Stomach (tissue), 9 donors: ENCODE results near the gene ZNF554. TPM values are rescaled to one million over a fixed set of nuclear protein-coding genes. Genes with fewer than 3 reads are reported as not detected.

Experiments used
- DNase-seq, 2 donors: peaks; one replicate each; pipeline versions ENCODE4 v3.0.0 to v3.0.0-alpha.2; 2013 to 2019
- H3K27ac ChIP-seq, 5 donors: fragments of 200-600 bp in 4 of 5; sonication (generic) in 4 of 5; one replicate each; pipeline ENCODE4 v1.5.1; 2013 to 2019; ENCODE audit warnings: mild to moderate bottlenecking in 1 of 5, moderate library complexity in 1 of 5
- H3K27me3 ChIP-seq, 3 donors: fragments of 200-600 bp; sonication (generic); one replicate each; pipeline ENCODE4 v1.5.1; 2017 to 2019; ENCODE audit warnings: mixed run types in 1 of 3
- H3K36me3 ChIP-seq, 4 donors: fragments of 200-600 bp; sonication (generic); 1 replicate in 3 of 4; 2 replicates in 1 of 4; pipeline ENCODE4 v1.5.1; 2016 to 2019
- H3K4me1 ChIP-seq, 4 donors: fragments of 200-600 bp; sonication (generic); one replicate each; pipeline ENCODE4 v1.5.1; 2016 to 2019
- H3K4me3 ChIP-seq, 4 donors: fragments of 200-600 bp; sonication (generic) in 3 of 4; one replicate each; pipeline ENCODE4 v1.5.1; 2016 to 2019; ENCODE audit warnings: mild to moderate bottlenecking in 1 of 4
- H3K9me3 ChIP-seq, 4 donors: fragments of 200-600 bp; sonication (generic); one replicate each; pipeline ENCODE4 v1.5.1; 2016 to 2019
- EP300 ChIP-seq: sonication (generic); formaldehyde crosslinking; IDR thresholded peaks from one replicate; pipeline ENCODE4 v1.6.1; 2017; ENCODE audit warnings: antibody characterized with exemption
- POLR2A ChIP-seq, 4 donors: fragments of 450-650 bp; IDR thresholded peaks; one replicate each; pipeline ENCODE4 v1.6.1; 2016; ENCODE audit warnings: antibody characterized with exemption in 4 of 4, control low read depth in 2 of 4, mild to moderate bottlenecking in 1 of 4, moderate library complexity in 1 of 4
- POLR2AphosphoS5 ChIP-seq, 3 donors: sonication (generic); formaldehyde crosslinking; IDR thresholded peaks; one replicate each; pipeline ENCODE4 v1.6.1; 2016; ENCODE audit warnings: antibody characterized with exemption in 3 of 3
- WGBS, 5 donors: extraction: QIAGEN DNeasy Blood & Tissue Kit in 3 of 5; methylation state at CpG; one replicate each; pipeline versions ENCODE4 v1.1.5 to v1.1.7; 2013 to 2018; 5-methylcytosine and 5-hydroxymethylcytosine counted together
- intact Hi-C: fragments of 100-400 bp; cut with DNase I; formaldehyde crosslinking; loops from one replicate; pipeline ENCODE4 v1.15.1; 2023; ENCODE audit warnings: low total_unique reads
- polyA plus RNA-seq, 3 donors: library from polyadenylated mRNA; stranded (reverse); fragments of 200-250 nt; gene quantifications; one replicate each; pipeline ENCODE4 v1.2.3, GENCODE V29; 2013
- total RNA-seq, 5 donors: library from RNA; depleted of rRNA; stranded (reverse); fragments of >200 nt; gene quantifications; one replicate each; pipeline versions ENCODE4 v1.1.0 to v1.2.3, GENCODE V29; 2014 to 2016
- TF ChIP-seq, protein P1 (sequence below), 7 experiments: fragments of 450-650 bp in 4 of 7; fragments of 200-600 bp in 3 of 7; sonication (generic) in 3 of 7; IDR thresholded peaks; one replicate each; pipeline ENCODE4 v1.5.1; 2016 to 2019; ENCODE audit warnings: antibody characterized with exemption in 7 of 7, control low read depth in 2 of 7, mild to moderate bottlenecking in 1 of 7
- donor health status: healthy with polysubstance abuse.
- donor health status: Bipolar disorder and iron deficiency.
- donor health status: healthy.

The ZNF554 gene
- total and polyA plus RNA-seq, 8 donors: 0.58 to 21.4 (median 3.1) TPM

GRCh38 chr19:2885736-2886135 lies 66.1 kb downstream of the ZNF554 start:
- WGBS, 5 donors: 85 to 92% (median 88%) methylated on average over 15 to 17 of the region's 17 CpGs
- H3K9me3 ChIP-seq: no peaks in the 10 kb centered on the region
- intact Hi-C loops: no loop called here

More at GRCh38 chr19:2885736-2886135, 66.1 kb downstream of the ZNF554 start:
- no peaks in the 10 kb centered on the region for H3K36me3 ChIP-seq
- H3K4me3 ChIP-seq: no peak overlapping the region
- TF ChIP-seq, protein P1, sequence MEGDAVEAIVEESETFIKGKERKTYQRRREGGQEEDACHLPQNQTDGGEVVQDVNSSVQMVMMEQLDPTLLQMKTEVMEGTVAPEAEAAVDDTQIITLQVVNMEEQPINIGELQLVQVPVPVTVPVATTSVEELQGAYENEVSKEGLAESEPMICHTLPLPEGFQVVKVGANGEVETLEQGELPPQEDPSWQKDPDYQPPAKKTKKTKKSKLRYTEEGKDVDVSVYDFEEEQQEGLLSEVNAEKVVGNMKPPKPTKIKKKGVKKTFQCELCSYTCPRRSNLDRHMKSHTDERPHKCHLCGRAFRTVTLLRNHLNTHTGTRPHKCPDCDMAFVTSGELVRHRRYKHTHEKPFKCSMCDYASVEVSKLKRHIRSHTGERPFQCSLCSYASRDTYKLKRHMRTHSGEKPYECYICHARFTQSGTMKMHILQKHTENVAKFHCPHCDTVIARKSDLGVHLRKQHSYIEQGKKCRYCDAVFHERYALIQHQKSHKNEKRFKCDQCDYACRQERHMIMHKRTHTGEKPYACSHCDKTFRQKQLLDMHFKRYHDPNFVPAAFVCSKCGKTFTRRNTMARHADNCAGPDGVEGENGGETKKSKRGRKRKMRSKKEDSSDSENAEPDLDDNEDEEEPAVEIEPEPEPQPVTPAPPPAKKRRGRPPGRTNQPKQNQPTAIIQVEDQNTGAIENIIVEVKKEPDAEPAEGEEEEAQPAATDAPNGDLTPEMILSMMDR (IDR thresholded peaks at IDR 0.05): no peak
- TF ChIP-seq POLR2A (IDR thresholded peaks at IDR 0.05) (no peak), POLR2AphosphoS5 (IDR thresholded peaks at IDR 0.05) (no peak), EP300 (no peak)
- no peak overlapping the region for H3K27ac ChIP-seq
- H3K27me3 ChIP-seq: no peaks in the 10 kb centered on the region
- peaks cover 0 to 8% (median 3%) of the 10 kb centered on the region in 4 donors for H3K4me1 ChIP-seq
- no peak for DNase-seq

Other genes with a start within 250 kb of the ZNF554 start
- 10 to 100 TPM in 1 of 5 donors, 1 to 10 TPM in 3, under 1 TPM in 1; 0.58 to 15.1 (median 3.6) TPM for gene GNG7, start 117.2 kb upstream of the ZNF554 start, total RNA-seq
- 1 to 10 TPM; 3.4 to 7.0 (median 5.0) TPM for gene GNG7, start 117.2 kb upstream of the ZNF554 start, polyA plus RNA-seq
- 1 to 10 TPM in 2 of 5 donors, under 1 TPM in 2, not detected in 1; 0.73 to 2.9 (median 1.0) TPM for gene DIRAS1, start 98.5 kb upstream of the ZNF554 start, total RNA-seq
- 1 to 10 TPM; 2.1 to 8.4 (median 2.8) TPM for gene DIRAS1, start 98.5 kb upstream of the ZNF554 start, polyA plus RNA-seq
- gene SLC39A3, start 79.9 kb upstream of the ZNF554 start, total RNA-seq: 10 to 100 TPM in 2 of 5 donors, 1 to 10 TPM in 2, not detected in 1; 3.6 to 33.6 (median 16.4) TPM
- 10 to 100 TPM in 2 of 3 donors, 1 to 10 TPM in 1; 7.3 to 26.7 (median 14.9) TPM for gene SLC39A3, start 79.9 kb upstream of the ZNF554 start, polyA plus RNA-seq
- 100 to 1,000 TPM in 1 of 5 donors, 10 to 100 TPM in 4; 18.5 to 173 (median 41.1) TPM for gene SGTA, start 36.6 kb upstream of the ZNF554 start, total RNA-seq
- gene SGTA, start 36.6 kb upstream of the ZNF554 start, polyA plus RNA-seq: 10 to 100 TPM; 46.1 to 64.8 (median 59.3) TPM
- 100 to 1,000 TPM in 1 of 5 donors, 10 to 100 TPM in 4; 16.1 to 244 (median 50.8) TPM for gene THOP1, start 34.4 kb upstream of the ZNF554 start, total RNA-seq
- 10 to 100 TPM; 16.2 to 47.9 (median 46.5) TPM for gene THOP1, start 34.4 kb upstream of the ZNF554 start, polyA plus RNA-seq
- 10 to 100 TPM in 1 of 5 donors, 1 to 10 TPM in 3, under 1 TPM in 1; 0.58 to 11.2 (median 2.6) TPM for gene ZNF555, start 21.6 kb downstream of the ZNF554 start, total RNA-seq
- 1 to 10 TPM; 1.2 to 2.4 (median 1.9) TPM for gene ZNF555, start 21.6 kb downstream of the ZNF554 start, polyA plus RNA-seq
- gene ZNF556, start 47.5 kb downstream of the ZNF554 start, total RNA-seq: under 1 TPM in 1 of 5 donors, not detected in 4; 0.58 TPM
- under 1 TPM in 2 of 3 donors, not detected in 1; 0.19 to 0.23 TPM for gene ZNF556, start 47.5 kb downstream of the ZNF554 start, polyA plus RNA-seq
- 10 to 100 TPM in 4 of 5 donors, under 1 TPM in 1; 0.89 to 42.0 (median 16.5) TPM for gene ZNF57, start 81.1 kb downstream of the ZNF554 start, total RNA-seq
- gene ZNF57, start 81.1 kb downstream of the ZNF554 start, polyA plus RNA-seq: 10 to 100 TPM in 1 of 3 donors, 1 to 10 TPM in 2; 7.4 to 11.2 (median 9.5) TPM
- 10 to 100 TPM in 2 of 5 donors, 1 to 10 TPM in 2, under 1 TPM in 1; 0.29 to 65.3 (median 6.5) TPM for gene ZNF77, start 125.1 kb downstream of the ZNF554 start, total RNA-seq
- 1 to 10 TPM; 2.0 to 2.4 (median 2.3) TPM for gene ZNF77, start 125.1 kb downstream of the ZNF554 start, polyA plus RNA-seq
- 1 to 10 TPM in 2 of 5 donors, under 1 TPM in 2, not detected in 1; 0.73 to 7.0 (median 1.8) TPM for gene TLE6, start 157.7 kb downstream of the ZNF554 start, total RNA-seq
- 1 to 10 TPM in 2 of 3 donors, under 1 TPM in 1; 0.31 to 3.4 (median 2.7) TPM for gene TLE6, start 157.7 kb downstream of the ZNF554 start, polyA plus RNA-seq
- gene TLE2, start 209.4 kb downstream of the ZNF554 start, total RNA-seq: 10 to 100 TPM; 13.8 to 92.9 (median 47.2) TPM
- 10 to 100 TPM; 21.4 to 24.1 (median 21.8) TPM for gene TLE2, start 209.4 kb downstream of the ZNF554 start, polyA plus RNA-seq
- 100 to 1,000 TPM; 126 to 386 (median 264) TPM for gene TLE5, start 242.6 kb downstream of the ZNF554 start, total RNA-seq
- gene TLE5, start 242.6 kb downstream of the ZNF554 start, polyA plus RNA-seq: 100 to 1,000 TPM; 470 to 688 (median 669) TPM